22Rv1 (cell line): ENCODE results near the gene LAT.

ENCODE experiments used
- H3K27ac ChIP-seq: fragments of 450-650 bp; 2 replicates; pipeline ENCODE4 v1.5.1; 2017
- CTCF ChIP-seq: fragments of 450-650 bp; IDR thresholded peaks from 2 replicates; pipeline ENCODE4 v1.5.1; 2017; ENCODE audit warnings: mild to moderate bottlenecking
- ZFX ChIP-seq: fragments of 450-650 bp; IDR thresholded peaks from 2 replicates; pipeline ENCODE4 v1.6.1; 2017; ENCODE audit warnings: antibody characterized with exemption, borderline replicate concordance

LAT gene

GRCh38 chr16:28986046-28986445 lies 1.2 kb downstream of the LAT start:
- H3K27ac ChIP-seq = no peak overlapping the region
- TF ChIP-seq CTCF (no peak), ZFX (no peak)

- TF ChIP-seq CTCF (no peak), ZFX (no peak)
- H3K27ac ChIP-seq = no peak overlapping the region
Measured at GRCh38 chr16:28986492-28986891, 1.6 kb downstream of the LAT start.

GRCh38 chr16:28987170-28987853 lies 2.5 kb downstream of the LAT start:
- no peak for TF ChIP-seq ZFX
- no peak for TF ChIP-seq CTCF
- H3K27ac ChIP-seq = no peak overlapping the region

- H3K27ac ChIP-seq = no peak overlapping the region
- TF ChIP-seq ZFX (no peak), CTCF (no peak)
Measured at GRCh38 chr16:28989363-28989762, 4.5 kb downstream of the LAT start.

- no peak overlapping the region for H3K27ac ChIP-seq
- TF ChIP-seq CTCF (no peak), ZFX (no peak)
Measured at GRCh38 chr16:28990375-28991040, 5.7 kb downstream of the LAT start.

GRCh38 chr16:28991687-28992086 lies 6.8 kb downstream of the LAT start:
- no peak overlapping the region for H3K27ac ChIP-seq
- TF ChIP-seq CTCF = no peak
- TF ChIP-seq ZFX = no peak

GRCh38 chr16:28992496-28992895 lies 7.6 kb downstream of the LAT start:
- no peak for TF ChIP-seq CTCF
- TF ChIP-seq ZFX = no peak
- H3K27ac ChIP-seq = no peak overlapping the region
